Esophagus (tissue), 2 donors: Measurements from ENCODE around the gene SLC35B4. TPM values are rescaled to one million over a fixed set of nuclear protein-coding genes. Genes with fewer than 3 reads are reported as not detected.

ENCODE experiments used
- H3K27ac ChIP-seq, 2 donors: one replicate each; pipeline ENCODE4 v1.5.1; 2013; ENCODE audit warnings: low read depth in 2 of 2, mild to moderate bottlenecking in 2 of 2, inconsistent platforms in 1 of 2, low read length in 1 of 2, moderate library complexity in 1 of 2
- H3K27me3 ChIP-seq, 2 donors: one replicate each; pipeline ENCODE4 v1.6.1; 2013; ENCODE audit warnings: low read length in 2 of 2, control low read depth in 1 of 2, mild to moderate bottlenecking in 1 of 2; ENCODE audit not compliant: insufficient read depth in 2 of 2, control insufficient read depth in 1 of 2
- H3K36me3 ChIP-seq, 2 donors: one replicate each; pipeline ENCODE4 v1.6.1; 2013; ENCODE audit warnings: low read length in 1 of 2; ENCODE audit not compliant: control insufficient read depth in 2 of 2, insufficient read depth in 2 of 2
- H3K4me1 ChIP-seq, 2 donors: one replicate each; pipeline ENCODE4 v1.6.1; 2013; ENCODE audit warnings: low read length in 1 of 2; ENCODE audit not compliant: control insufficient read depth in 2 of 2, insufficient read depth in 2 of 2
- H3K4me3 ChIP-seq, 2 donors: one replicate each; pipeline ENCODE4 v1.5.1; 2013; ENCODE audit warnings: low read length in 2 of 2, mild to moderate bottlenecking in 2 of 2, low read depth in 1 of 2, moderate library complexity in 1 of 2
- H3K9me3 ChIP-seq, 2 donors: one replicate each; pipeline ENCODE4 v1.6.1; 2013; ENCODE audit warnings: mild to moderate bottlenecking in 2 of 2, low read depth in 1 of 2, low read length in 1 of 2, moderate library complexity in 1 of 2; ENCODE audit not compliant: control insufficient read depth in 2 of 2, insufficient read depth in 1 of 2
- WGBS, 2 donors: extraction: QIAGEN DNeasy Blood & Tissue Kit; methylation state at CpG; one replicate each; pipeline ENCODE4 v1.1.7; 2013; 5-methylcytosine and 5-hydroxymethylcytosine counted together
- polyA plus RNA-seq, 2 donors: library from polyadenylated mRNA; stranded (reverse); fragments of 200-250 nt; gene quantifications; one replicate each; pipeline ENCODE4 v1.2.3, GENCODE V29; 2013
- donor health status: healthy with polysubstance abuse.
- donor health status: Bipolar disorder and iron deficiency.

SLC35B4 gene
- polyA plus RNA-seq, 2 donors: 2.2 to 2.3 TPM

- 12 to 13% methylated on average over 4 of the region's 4 CpGs for WGBS, 2 donors
- Histone ChIP-seq H3K9me3 (no peaks in the 10 kb centered on the region), H3K27me3 (no peaks in the 10 kb centered on the region), H3K4me3 (no peak overlapping the region), H3K27ac (no peak overlapping the region), H3K4me1 (no peaks in the 10 kb centered on the region), H3K36me3 (no peaks in the 10 kb centered on the region)
Measured at GRCh38 chr7:134355927-134356326, 39.2 kb upstream of the SLC35B4 start.

GRCh38 chr7:134355004-134355525, 38.3 kb upstream of the SLC35B4 start:
- Histone ChIP-seq H3K36me3 (no peaks in the 10 kb centered on the region), H3K4me3 (no peak overlapping the region), H3K27me3 (no peaks in the 10 kb centered on the region), H3K4me1 (no peaks in the 10 kb centered on the region), H3K9me3 (no peaks in the 10 kb centered on the region), H3K27ac (no peak overlapping the region)
- 70 to 77% methylated on average over 7 of the region's 7 CpGs for WGBS, 2 donors

GRCh38 chr7:134353411-134353810, 36.7 kb upstream of the SLC35B4 start:
- no peaks in the 10 kb centered on the region for H3K4me1 ChIP-seq
- 59% methylated on average over 4 of the region's 4 CpGs for WGBS, 2 donors
- H3K9me3 ChIP-seq: no peaks in the 10 kb centered on the region
- no peaks in the 10 kb centered on the region for H3K27me3 ChIP-seq
- no peaks in the 10 kb centered on the region for H3K36me3 ChIP-seq
- H3K27ac ChIP-seq: no peak overlapping the region
- H3K4me3 ChIP-seq: no peak overlapping the region

- Histone ChIP-seq H3K4me1 (no peaks in the 10 kb centered on the region), H3K27ac (no peak overlapping the region), H3K4me3 (no peak overlapping the region), H3K36me3 (no peaks in the 10 kb centered on the region), H3K27me3 (no peaks in the 10 kb centered on the region), H3K9me3 (no peaks in the 10 kb centered on the region)
- WGBS, 2 donors: 42 to 45% methylated on average over 7 of the region's 7 CpGs
Measured at GRCh38 chr7:134351424-134351823, 34.7 kb upstream of the SLC35B4 start.

- Histone ChIP-seq H3K4me1 (no peaks in the 10 kb centered on the region), H3K4me3 (no peak overlapping the region), H3K27ac (no peak overlapping the region), H3K36me3 (no peaks in the 10 kb centered on the region), H3K27me3 (no peaks in the 10 kb centered on the region), H3K9me3 (no peaks in the 10 kb centered on the region)
- 32 to 36% methylated on average over 1 of the region's 1 CpG for WGBS, 2 donors
Measured at GRCh38 chr7:134350709-134351108, 34.0 kb upstream of the SLC35B4 start.

- H3K4me1 ChIP-seq: no peaks in the 10 kb centered on the region
- no peaks in the 10 kb centered on the region for H3K9me3 ChIP-seq
- whole genome bisulfite sequencing, 2 donors: 84 to 85% methylated on average over 5 of the region's 5 CpGs
- no peaks in the 10 kb centered on the region for H3K27me3 ChIP-seq
- no peak overlapping the region for H3K27ac ChIP-seq
- H3K36me3 ChIP-seq: no peaks in the 10 kb centered on the region
- H3K4me3 ChIP-seq: no peak overlapping the region
Measured at GRCh38 chr7:134347567-134347966, 30.8 kb upstream of the SLC35B4 start.

GRCh38 chr7:134343796-134344195, 27.1 kb upstream of the SLC35B4 start:
- Histone ChIP-seq H3K27ac (no peak overlapping the region), H3K36me3 (no peaks in the 10 kb centered on the region), H3K9me3 (no peaks in the 10 kb centered on the region), H3K4me1 (no peaks in the 10 kb centered on the region), H3K4me3 (no peak overlapping the region), H3K27me3 (no peaks in the 10 kb centered on the region)
- 68 to 75% methylated on average over 6 of the region's 6 CpGs for WGBS, 2 donors

GRCh38 chr7:134343136-134343535, 26.4 kb upstream of the SLC35B4 start:
- H3K36me3 ChIP-seq: no peaks in the 10 kb centered on the region
- H3K4me3 ChIP-seq: no peak overlapping the region
- no peaks in the 10 kb centered on the region for H3K27me3 ChIP-seq
- H3K27ac ChIP-seq: no peak overlapping the region
- H3K9me3 ChIP-seq: no peaks in the 10 kb centered on the region
- no peaks in the 10 kb centered on the region for H3K4me1 ChIP-seq

GRCh38 chr7:134339475-134339874, 22.7 kb upstream of the SLC35B4 start:
- Histone ChIP-seq H3K36me3 (no peaks in the 10 kb centered on the region), H3K27ac (no peak overlapping the region), H3K9me3 (peaks cover 0 to 4% of the 10 kb centered on the region in 2 donors), H3K27me3 (no peaks in the 10 kb centered on the region), H3K4me1 (no peaks in the 10 kb centered on the region), H3K4me3 (no peak overlapping the region)
- WGBS, 2 donors: 72 to 78% methylated on average over 4 of the region's 4 CpGs

GRCh38 chr7:134337980-134338379, 21.2 kb upstream of the SLC35B4 start:
- H3K27me3 ChIP-seq: no peaks in the 10 kb centered on the region
- WGBS, 2 donors: 94 to 96% methylated on average over 1 of the region's 1 CpG
- H3K4me3 ChIP-seq: no peak overlapping the region
- no peaks in the 10 kb centered on the region for H3K4me1 ChIP-seq
- peaks cover 0 to 4% of the 10 kb centered on the region in 2 donors for H3K9me3 ChIP-seq
- H3K27ac ChIP-seq: no peak overlapping the region
- no peaks in the 10 kb centered on the region for H3K36me3 ChIP-seq
